ENCODE measurements around the gene SLC6A8.
"Not testable (repeated sequence)": the region's sequence is repeated elsewhere in the genome, so short reads cannot be mapped to it uniquely, and the experiment has no call there.

The SLC6A8 gene

GRCh38 chrX:153740631-153741222, 53.0 kb downstream of the SLC6A8 start:
- DNase-seq = no peak
- no peak for TF ChIP-seq POLR2A (IDR thresholded peaks at IDR 0.05; ENCODE audit: low read length)
- no peak for TF ChIP-seq GATA1 (IDR thresholded peaks at IDR 0.05; ENCODE audit: low read depth, low read length)

GRCh38 chrX:153741446-153741845, 53.7 kb downstream of the SLC6A8 start:
- TF ChIP-seq POLR2A (IDR thresholded peaks at IDR 0.05; ENCODE audit: low read length) = no peak
- TF ChIP-seq GATA1 (IDR thresholded peaks at IDR 0.05; ENCODE audit: low read depth, low read length) = no peak
- DNase-seq = no peak

- DNase-seq = not testable (repeated sequence)
Observed at GRCh38 chrX:153742111-153742510, 54.4 kb downstream of the SLC6A8 start.

GRCh38 chrX:153742796-153743467, 55.2 kb downstream of the SLC6A8 start:
- DNase-seq = not testable (repeated sequence)

- peak; percentile 52 to 59 for DNase-seq
Observed at GRCh38 chrX:153743468-153744209, 55.9 kb downstream of the SLC6A8 start.

GRCh38 chrX:153744210-153745066, 56.7 kb downstream of the SLC6A8 start:
- peak; percentile 5 to 10 for DNase-seq
- TF ChIP-seq GATA1 (IDR thresholded peaks at IDR 0.05; ENCODE audit: low read depth, low read length) (no peak), POLR2A (IDR thresholded peaks at IDR 0.05; ENCODE audit: low read length) (no peak)

- DNase-seq = not testable (repeated sequence)
Observed at GRCh38 chrX:153745067-153745433, 57.3 kb downstream of the SLC6A8 start.

Data from erythroblast (primary cell).